GM12801 (cell line): Measurements from ENCODE around the gene RRP36.

Experiments used
- TF ChIP-seq, protein P1 (sequence below): IDR thresholded peaks from one replicate; pipeline ENCODE4 v1.5.1; 2011; ENCODE audit warnings: control low read depth; ENCODE audit not compliant: insufficient read length; ENCODE audit errors: extremely low read depth

Gene RRP36

DNA sequence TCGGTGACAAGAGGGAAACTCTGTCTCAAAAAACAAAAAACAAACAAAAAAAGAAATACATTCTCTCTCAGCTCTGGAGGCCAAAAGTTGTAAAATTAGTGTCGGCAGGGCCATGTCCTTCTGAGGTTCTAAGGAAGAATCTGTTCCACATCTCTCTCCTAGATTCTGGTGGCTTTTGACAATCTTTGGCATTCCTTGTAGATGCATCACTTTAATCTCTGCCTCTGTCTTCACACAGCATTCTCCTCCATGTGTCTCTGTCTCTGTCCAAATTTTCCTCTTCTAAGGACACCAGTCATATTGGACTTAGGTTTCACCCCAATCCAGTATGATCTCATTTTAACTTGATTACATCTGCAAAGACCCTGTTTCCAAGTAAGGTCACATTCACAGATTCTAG, 28.0 kb upstream of the RRP36 start:
- TF ChIP-seq, protein P1, sequence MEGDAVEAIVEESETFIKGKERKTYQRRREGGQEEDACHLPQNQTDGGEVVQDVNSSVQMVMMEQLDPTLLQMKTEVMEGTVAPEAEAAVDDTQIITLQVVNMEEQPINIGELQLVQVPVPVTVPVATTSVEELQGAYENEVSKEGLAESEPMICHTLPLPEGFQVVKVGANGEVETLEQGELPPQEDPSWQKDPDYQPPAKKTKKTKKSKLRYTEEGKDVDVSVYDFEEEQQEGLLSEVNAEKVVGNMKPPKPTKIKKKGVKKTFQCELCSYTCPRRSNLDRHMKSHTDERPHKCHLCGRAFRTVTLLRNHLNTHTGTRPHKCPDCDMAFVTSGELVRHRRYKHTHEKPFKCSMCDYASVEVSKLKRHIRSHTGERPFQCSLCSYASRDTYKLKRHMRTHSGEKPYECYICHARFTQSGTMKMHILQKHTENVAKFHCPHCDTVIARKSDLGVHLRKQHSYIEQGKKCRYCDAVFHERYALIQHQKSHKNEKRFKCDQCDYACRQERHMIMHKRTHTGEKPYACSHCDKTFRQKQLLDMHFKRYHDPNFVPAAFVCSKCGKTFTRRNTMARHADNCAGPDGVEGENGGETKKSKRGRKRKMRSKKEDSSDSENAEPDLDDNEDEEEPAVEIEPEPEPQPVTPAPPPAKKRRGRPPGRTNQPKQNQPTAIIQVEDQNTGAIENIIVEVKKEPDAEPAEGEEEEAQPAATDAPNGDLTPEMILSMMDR: no peak

DNA sequence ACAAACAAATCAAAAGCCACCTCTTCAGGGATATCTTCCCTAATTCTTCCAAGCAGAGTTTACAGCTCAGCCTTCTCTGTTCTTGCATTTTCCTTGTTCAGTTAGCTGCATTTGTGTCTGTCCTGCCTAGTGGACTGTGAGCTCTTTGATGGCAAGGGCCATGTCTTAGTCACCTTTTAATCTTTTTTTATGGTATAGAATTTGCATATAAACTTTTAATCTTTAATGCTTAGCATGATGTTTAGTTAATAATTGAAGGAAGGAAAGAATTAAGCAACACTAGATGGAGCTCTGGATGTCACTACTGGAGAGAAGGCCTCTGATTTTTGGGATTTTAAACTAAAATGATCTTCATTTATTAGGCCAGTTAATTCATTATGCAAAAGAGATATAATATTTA, 24.9 kb upstream of the RRP36 start:
- TF ChIP-seq, protein P1: no peak

DNA sequence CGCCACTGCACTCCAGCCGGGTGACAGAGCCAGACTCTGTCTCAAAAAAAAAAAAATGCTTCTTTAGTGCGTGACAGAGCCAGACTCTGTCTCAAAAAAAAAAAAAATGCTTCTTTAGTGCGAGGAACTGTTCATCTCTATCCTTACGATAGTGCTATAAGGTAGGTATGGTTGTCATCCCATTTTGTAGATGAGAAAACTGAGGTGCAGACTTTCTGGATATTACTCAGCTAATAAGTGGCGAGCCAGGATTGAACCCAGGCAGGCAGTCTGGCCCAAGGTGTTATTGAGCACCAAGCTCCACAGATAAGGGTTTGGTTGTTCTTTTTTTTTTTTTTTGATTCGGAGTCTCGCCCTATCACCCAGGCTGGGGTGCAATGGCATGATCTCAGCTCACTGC, 19.6 kb upstream of the RRP36 start:
- TF ChIP-seq, protein P1: no peak

DNA sequence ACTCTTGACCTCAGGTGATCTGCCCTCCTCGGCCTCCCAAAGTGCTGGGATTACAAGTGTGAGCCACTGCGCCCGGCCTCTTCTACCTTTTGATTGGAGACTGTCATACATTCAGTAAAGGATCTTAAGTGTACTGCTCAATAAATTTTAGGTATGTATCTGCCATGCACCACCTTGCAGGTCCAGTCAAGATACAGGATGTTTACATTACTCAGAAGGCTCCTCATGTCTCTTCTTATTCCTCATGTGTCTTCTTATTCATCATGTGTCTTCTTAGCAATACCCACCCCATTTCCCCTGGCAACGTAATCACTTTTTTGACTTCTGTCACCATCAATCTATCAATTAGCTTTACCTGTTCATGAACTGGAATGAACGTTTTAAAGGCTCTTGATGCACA, 15.6 kb upstream of the RRP36 start:
- TF ChIP-seq, protein P1: no peak

DNA sequence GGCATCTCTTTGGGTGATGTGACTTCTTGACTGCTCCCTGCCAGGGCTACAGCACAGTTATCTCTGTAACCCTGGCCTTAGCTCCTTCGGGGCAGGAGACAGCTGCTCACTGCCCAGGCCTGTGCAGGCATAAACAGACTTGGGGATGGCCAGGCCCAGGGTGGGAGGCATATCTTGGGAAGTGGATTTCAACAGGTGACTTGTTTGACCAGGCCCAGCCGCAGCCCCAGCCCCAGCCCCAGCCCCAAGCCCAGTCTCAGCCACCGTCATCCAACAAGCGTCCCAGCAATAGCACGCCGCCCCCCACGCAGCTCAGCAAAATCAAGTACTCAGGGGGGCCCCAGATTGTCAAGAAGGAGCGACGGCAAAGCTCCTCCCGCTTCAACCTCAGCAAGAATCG, 15.2 kb upstream of the RRP36 start:
- TF ChIP-seq, protein P1: no peak

DNA sequence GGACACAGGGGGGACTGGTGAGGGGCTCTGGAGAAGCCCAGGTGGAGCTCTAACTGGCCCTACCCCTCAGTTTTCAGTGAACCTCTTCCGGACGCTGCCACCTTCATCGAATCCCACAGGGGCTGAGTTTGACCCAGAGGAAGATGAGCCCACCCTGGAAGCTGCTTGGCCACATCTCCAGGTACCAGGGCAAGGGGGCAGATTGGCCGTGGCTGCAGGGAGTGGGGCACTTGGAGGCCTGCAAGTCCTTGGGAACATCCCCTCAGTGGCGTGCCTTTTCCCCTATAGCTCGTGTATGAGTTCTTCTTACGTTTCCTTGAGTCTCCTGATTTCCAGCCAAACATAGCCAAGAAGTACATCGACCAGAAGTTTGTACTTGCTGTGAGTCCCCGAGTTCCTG, 14.3 kb upstream of the RRP36 start:
- TF ChIP-seq, protein P1: no peak

DNA sequence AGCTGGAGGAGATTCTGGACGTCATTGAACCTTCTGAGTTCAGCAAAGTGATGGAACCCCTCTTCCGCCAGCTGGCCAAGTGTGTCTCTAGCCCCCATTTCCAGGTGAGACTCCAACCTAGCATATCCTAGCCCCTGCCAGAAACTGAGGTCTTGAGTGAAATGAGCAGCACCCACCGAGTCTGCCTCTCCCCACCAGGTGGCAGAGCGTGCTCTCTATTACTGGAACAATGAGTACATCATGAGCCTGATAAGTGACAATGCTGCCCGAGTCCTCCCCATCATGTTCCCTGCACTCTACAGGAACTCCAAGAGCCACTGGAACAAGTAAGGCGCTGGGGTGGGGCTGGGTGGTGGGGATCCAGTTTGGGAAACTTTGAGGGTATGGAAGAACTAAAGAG, 12.3 kb upstream of the RRP36 start:
- TF ChIP-seq, protein P1: no peak

DNA sequence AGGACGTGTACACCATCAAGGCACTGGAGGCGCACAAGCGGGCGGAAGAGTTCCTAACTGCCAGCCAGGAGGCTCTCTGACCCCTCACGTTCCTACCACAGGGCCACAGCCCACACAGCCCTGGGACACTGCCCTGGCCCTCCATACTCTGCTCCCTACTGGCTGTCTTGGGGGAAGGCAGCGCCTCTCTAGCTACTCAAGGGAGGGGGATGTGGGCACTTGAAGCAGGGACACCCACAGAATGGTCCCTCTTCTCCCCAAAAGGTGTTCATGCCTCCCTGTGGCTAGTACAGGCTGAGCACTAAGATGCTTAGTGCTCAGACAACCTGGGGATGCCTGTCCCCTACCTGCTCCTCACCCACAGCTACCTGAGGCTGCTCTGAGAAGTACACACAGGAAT, 10.2 kb upstream of the RRP36 start:
- TF ChIP-seq, protein P1: no peak
